Measurements from ENCODE around the gene ADGRD1.

DNA sequence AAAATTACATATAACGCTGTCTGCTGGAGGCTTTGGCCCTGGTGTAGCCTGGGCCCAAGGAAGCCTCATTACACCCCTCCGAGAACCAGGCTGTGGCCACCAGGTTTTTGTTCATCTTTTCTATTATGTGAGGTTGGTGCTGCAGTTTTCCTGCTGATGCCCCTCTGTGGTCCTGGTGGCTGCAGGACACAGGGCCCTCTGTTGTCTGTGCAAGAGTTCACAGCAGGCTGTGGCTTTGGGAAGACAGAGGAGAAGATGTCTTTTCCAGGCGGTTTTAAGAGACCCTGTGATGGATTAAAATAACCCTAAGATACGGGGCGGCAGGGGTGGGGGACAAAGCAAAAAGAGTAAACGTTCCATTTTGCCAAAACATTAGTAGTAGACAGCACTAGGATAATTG is 121.5 kb downstream of the ADGRD1 start:
- TF ChIP-seq POLR2A (IDR thresholded peaks at IDR 0.05), result no peak
- TF ChIP-seq, protein P1, sequence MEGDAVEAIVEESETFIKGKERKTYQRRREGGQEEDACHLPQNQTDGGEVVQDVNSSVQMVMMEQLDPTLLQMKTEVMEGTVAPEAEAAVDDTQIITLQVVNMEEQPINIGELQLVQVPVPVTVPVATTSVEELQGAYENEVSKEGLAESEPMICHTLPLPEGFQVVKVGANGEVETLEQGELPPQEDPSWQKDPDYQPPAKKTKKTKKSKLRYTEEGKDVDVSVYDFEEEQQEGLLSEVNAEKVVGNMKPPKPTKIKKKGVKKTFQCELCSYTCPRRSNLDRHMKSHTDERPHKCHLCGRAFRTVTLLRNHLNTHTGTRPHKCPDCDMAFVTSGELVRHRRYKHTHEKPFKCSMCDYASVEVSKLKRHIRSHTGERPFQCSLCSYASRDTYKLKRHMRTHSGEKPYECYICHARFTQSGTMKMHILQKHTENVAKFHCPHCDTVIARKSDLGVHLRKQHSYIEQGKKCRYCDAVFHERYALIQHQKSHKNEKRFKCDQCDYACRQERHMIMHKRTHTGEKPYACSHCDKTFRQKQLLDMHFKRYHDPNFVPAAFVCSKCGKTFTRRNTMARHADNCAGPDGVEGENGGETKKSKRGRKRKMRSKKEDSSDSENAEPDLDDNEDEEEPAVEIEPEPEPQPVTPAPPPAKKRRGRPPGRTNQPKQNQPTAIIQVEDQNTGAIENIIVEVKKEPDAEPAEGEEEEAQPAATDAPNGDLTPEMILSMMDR (IDR thresholded peaks at IDR 0.05), result no peak
